Heart right ventricle (tissue), 16 donors: ENCODE results near the gene NFE2. TPM values are rescaled to one million over a fixed set of nuclear protein-coding genes. Genes with fewer than 3 reads are reported as not detected.
A peak's percentile ranks its signal among the peaks of the same experiment; 100 is the strongest.

Experiments used
- ATAC-seq, 8 donors: fragments of 200-7000 bp; cut with Tn5 transposase; one replicate each; pipeline ENCODE4 v1.9.1; 2020; ENCODE audit warnings: mild to moderate bottlenecking in 8 of 8, moderate library complexity in 8 of 8, moderate number of reproducible peaks in 1 of 8
- DNase-seq, 2 donors: peaks; one replicate each; pipeline ENCODE4 v3.0.0-alpha.2; 2020
- H3K27ac ChIP-seq, 10 donors: fragments of 200-600 bp; sonication (generic) in 2 of 10; one replicate each; pipeline versions ENCODE4 v1.5.0 to v1.8.0; 2020 to 2022; ENCODE audit warnings: mild to moderate bottlenecking in 3 of 10
- H3K27me3 ChIP-seq, 7 donors: fragments of 200-600 bp; one replicate each; pipeline ENCODE4 v1.8.0; 2021 to 2022; ENCODE audit warnings: mild to moderate bottlenecking in 2 of 7
- H3K36me3 ChIP-seq, 9 donors: fragments of 200-600 bp; sonication (generic) in 1 of 9; one replicate each; pipeline versions ENCODE4 v1.5.0 to v1.8.0; 2020 to 2022; ENCODE audit warnings: mild to moderate bottlenecking in 2 of 9
- H3K4me1 ChIP-seq, 9 donors: fragments of 200-600 bp; sonication (generic) in 1 of 9; one replicate each; pipeline versions ENCODE4 v1.5.0 to v1.8.0; 2020 to 2022; ENCODE audit warnings: mild to moderate bottlenecking in 4 of 9
- H3K4me3 ChIP-seq, 10 donors: fragments of 200-600 bp; sonication (generic) in 2 of 10; one replicate each; pipeline versions ENCODE4 v1.5.0 to v1.8.0; 2020 to 2022; ENCODE audit warnings: mild to moderate bottlenecking in 7 of 10, moderate library complexity in 2 of 10
- H3K9me3 ChIP-seq, 11 donors: fragments of 200-600 bp in 10 of 11; sonication (generic) in 2 of 11; one replicate each; pipeline versions ENCODE4 v1.5.0 to v1.8.0; 2013 to 2022; ENCODE audit warnings: mild to moderate bottlenecking in 2 of 11, control low read depth in 1 of 11, moderate library complexity in 1 of 11
- WGBS, 2 donors: extraction: QIAGEN DNeasy Blood & Tissue Kit; methylation state at CpG; one replicate each; pipeline ENCODE4 v1.1.7; 2013; ENCODE audit warnings: inconsistent platforms in 1 of 2; 5-methylcytosine and 5-hydroxymethylcytosine counted together
- intact Hi-C, 10 donors: fragments of 100-400 bp; cut with DNase I; formaldehyde crosslinking; loops; one replicate each; pipeline versions ENCODE4 v1.11.1 to v1.14.2; 2022
- long read RNA-seq, 3 donors: library from polyadenylated mRNA; unstranded; transcript quantifications; one replicate each; pipeline ENCODE4 v2.0.0, GENCODE V29; 2020 to 2021
- polyA plus RNA-seq, 2 donors: library from polyadenylated mRNA; stranded (reverse); fragments of 200-250 nt; gene quantifications; one replicate each; pipeline ENCODE4 v1.2.3, GENCODE V29; 2013
- total RNA-seq, 10 donors: library from RNA; stranded (reverse); fragmentation: NEBNext Ultra II Directional in 3 of 10; extraction: Animal tissue kit (Norgen Biotek cat#: 25700) in 3 of 10; gene quantifications; one replicate each; pipeline versions ENCODE4 v1.2.1 to v1.2.4, GENCODE V29; 2021 to 2023
- TF ChIP-seq, protein P1 (sequence below), 9 donors: fragments of 200-600 bp; sonication (generic) in 2 of 9; IDR thresholded peaks; one replicate each; pipeline versions ENCODE4 v1.5.0 to v1.8.0; 2021 to 2022; ENCODE audit warnings: antibody characterized with exemption in 9 of 9, mild to moderate bottlenecking in 5 of 9, moderate library complexity in 1 of 9
- donor health status: Arrhythmogenic right ventricular cardiomyopathy.
- donor health status: ischemic (EF 13 %, LVEDD 7.1; RV severe dilation, severe dysfunction).
- donor health status: healthy with polysubstance abuse.
- donor health status: DM: no; HTN: yes; CAD: no.
- donor health status: DM: no; HTN: no; CAD: no.
- donor health status: ischemic (EF 25% LVEDD 6.9; RV normal size, moderate dysfunction).
- donor health status: ischemic (EF 25% LVEDD 5.7; RV mildly dilated, moderate dysfunction).
- donor health status: healthy.
- donor health status: DM: yes; HTN: yes; CAD: no.
- donor health status: Ischemic cardiomyopathy.
- donor health status: ischemic (EF 35%, LVEDD 5.7; RV mildly dilated, moderate dysfunction).
- donor health status: nonischemic (EF 11% LVEDD 7.7; RV severe dilation, severe dysfunction).
- donor health status: DM: yes; HTN: yes; CAD: no.
- donor health status: PGD.
- donor health status: ischemic (EF 29% LVEDD 5.4; RV normal size, mild dysfunction).
- donor health status: nonischemic (EF 23%, LVEDD 6.1; RV moderate dilation, normal function).

NFE2 gene
- total RNA-seq = 1 to 10 TPM in 1 of 10 donors, under 1 TPM in 8, not detected in 1; 0.17 to 1.4 (median 0.50) TPM
- under 1 TPM in 1 of 2 donors, not detected in 1; 0.28 TPM for polyA plus RNA-seq
- long read RNA-seq, donor 1 = 0 reads
- long read RNA-seq, donor 2 = 0 reads
- long read RNA-seq, donor 3 = 0 reads

GRCh38 chr12:54300732-54301427 lies at the start of gene NFE2:
Gene NFE2, minus strand, starts transcription at chr12:54301015. Its CDS starts 5,767 bp downstream, at chr12:54295248.
- peaks cover 7 to 49% (median 31%) of the 10 kb centered on the region in 7 donors for H3K27me3 ChIP-seq
- peak within 1 kb of the TSS in 2 of 10 donors; percentile 4 to 76 for H3K27ac ChIP-seq
- intact Hi-C loops = no loop called here
- peak; percentile 48 to 68 (median 60) for ATAC-seq
- H3K4me3 ChIP-seq = peak within 1 kb of the TSS in 7 of 10 donors; percentile 22 to 49 (median 31)
- 5 to 7% methylated on average over 26 of the region's 26 CpGs for WGBS, 2 donors
- DNase-seq = peak in 1 of 2 donors; percentile 34
- no peaks in the 10 kb centered on the region for H3K9me3 ChIP-seq
- TF ChIP-seq, protein P1, sequence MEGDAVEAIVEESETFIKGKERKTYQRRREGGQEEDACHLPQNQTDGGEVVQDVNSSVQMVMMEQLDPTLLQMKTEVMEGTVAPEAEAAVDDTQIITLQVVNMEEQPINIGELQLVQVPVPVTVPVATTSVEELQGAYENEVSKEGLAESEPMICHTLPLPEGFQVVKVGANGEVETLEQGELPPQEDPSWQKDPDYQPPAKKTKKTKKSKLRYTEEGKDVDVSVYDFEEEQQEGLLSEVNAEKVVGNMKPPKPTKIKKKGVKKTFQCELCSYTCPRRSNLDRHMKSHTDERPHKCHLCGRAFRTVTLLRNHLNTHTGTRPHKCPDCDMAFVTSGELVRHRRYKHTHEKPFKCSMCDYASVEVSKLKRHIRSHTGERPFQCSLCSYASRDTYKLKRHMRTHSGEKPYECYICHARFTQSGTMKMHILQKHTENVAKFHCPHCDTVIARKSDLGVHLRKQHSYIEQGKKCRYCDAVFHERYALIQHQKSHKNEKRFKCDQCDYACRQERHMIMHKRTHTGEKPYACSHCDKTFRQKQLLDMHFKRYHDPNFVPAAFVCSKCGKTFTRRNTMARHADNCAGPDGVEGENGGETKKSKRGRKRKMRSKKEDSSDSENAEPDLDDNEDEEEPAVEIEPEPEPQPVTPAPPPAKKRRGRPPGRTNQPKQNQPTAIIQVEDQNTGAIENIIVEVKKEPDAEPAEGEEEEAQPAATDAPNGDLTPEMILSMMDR (IDR thresholded peaks at IDR 0.05) = no peak
- H3K4me1 ChIP-seq = peaks cover 0 to 45% (median 8%) of the 10 kb centered on the region in 9 donors
- H3K36me3 ChIP-seq = no peaks in the 10 kb centered on the region

DNA sequence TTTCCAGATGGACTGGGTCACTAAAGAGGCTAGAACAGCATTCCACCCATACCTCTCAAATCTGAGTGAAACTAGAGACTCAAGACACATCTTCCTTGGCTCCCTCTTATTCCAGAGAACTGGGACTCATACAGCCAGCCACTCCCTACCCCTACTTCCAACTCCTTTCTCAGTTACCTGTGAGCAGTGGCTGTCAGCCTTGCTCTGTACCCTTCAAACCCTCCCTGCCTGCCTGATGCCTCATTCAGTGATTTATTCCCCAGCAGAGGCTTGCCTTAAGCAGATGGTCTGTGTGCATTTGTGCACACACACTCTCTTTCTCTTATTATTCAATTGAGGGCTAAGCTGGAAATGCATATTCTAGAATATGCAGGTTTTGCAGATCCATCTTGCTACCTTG lies 48.9 kb upstream of the NFE2 start:
- ATAC-seq = no peak
- no peaks in the 10 kb centered on the region for H3K9me3 ChIP-seq
- no peak for DNase-seq
- no peak overlapping the region for H3K27ac ChIP-seq
- no peak overlapping the region for H3K4me3 ChIP-seq
- intact Hi-C loops = loop anchor here in 1 of 10 donors (10.0 kb wide), 1 partner anchor 335 kb away; no protein-coding TSS in a partner anchor
- H3K36me3 ChIP-seq = peaks cover 0 to 76% (median 60%) of the 10 kb centered on the region in 9 donors
- H3K4me1 ChIP-seq = peaks cover 0 to 38% (median 17%) of the 10 kb centered on the region in 9 donors
- no peaks in the 10 kb centered on the region for H3K27me3 ChIP-seq
- TF ChIP-seq, protein P1 (IDR thresholded peaks at IDR 0.05) = no peak

DNA sequence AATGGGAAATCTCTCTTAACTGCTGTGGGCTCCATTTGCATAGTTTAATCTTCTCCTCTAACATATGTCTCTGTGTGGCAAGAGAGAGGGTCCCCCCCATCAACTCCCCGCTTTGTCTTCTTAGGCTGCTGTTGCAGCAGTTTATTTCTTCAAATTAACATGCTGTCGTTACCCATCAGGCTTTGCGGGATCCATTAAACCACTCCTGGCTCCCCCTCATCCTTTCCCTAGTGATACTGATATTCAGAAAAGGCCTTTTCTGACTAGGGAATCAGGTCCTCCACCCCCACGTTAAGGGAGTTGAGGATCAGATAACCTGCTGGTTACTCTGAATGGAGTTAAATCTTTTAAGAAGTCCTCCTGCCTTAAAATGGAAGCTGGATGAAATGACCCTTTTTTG lies 48.2 kb upstream of the NFE2 start:
- Histone ChIP-seq H3K27me3 (no peaks in the 10 kb centered on the region), H3K36me3 (peaks cover 0 to 83% (median 67%) of the 10 kb centered on the region in 9 donors), H3K27ac (no peak overlapping the region), H3K4me3 (no peak overlapping the region), H3K9me3 (no peaks in the 10 kb centered on the region), H3K4me1 (peaks cover 0 to 38% (median 17%) of the 10 kb centered on the region in 9 donors)
- no peak for DNase-seq
- TF ChIP-seq, protein P1 (IDR thresholded peaks at IDR 0.05) = no peak
- intact Hi-C loops = no loop called here
- no peak for ATAC-seq
- 87 to 88% methylated on average over 4 of the region's 4 CpGs for WGBS, 2 donors

GRCh38 chr12:54341378-54342300 lies 40.8 kb upstream of the NFE2 start:
- no peak overlapping the region for H3K4me3 ChIP-seq
- 74 to 86% methylated on average over 9 of the region's 9 CpGs for WGBS, 2 donors
- H3K9me3 ChIP-seq = no peaks in the 10 kb centered on the region
- intact Hi-C loops = no loop called here
- ATAC-seq = no peak
- DNase-seq = no peak
- no peak overlapping the region for H3K27ac ChIP-seq
- H3K27me3 ChIP-seq = no peaks in the 10 kb centered on the region
- peaks cover 0 to 78% (median 54%) of the 10 kb centered on the region in 9 donors for H3K36me3 ChIP-seq
- TF ChIP-seq, protein P1 (IDR thresholded peaks at IDR 0.05) = no peak
- H3K4me1 ChIP-seq = peaks cover 16 to 37% (median 27%) of the 10 kb centered on the region in 9 donors
